NCI-H2171 (cell line): ENCODE data around the gene RNASEH2B.

Experiments
- DNase-seq: peaks from one replicate; lab custom pipeline; 2025; lab: John Stamatoyannopoulos, UW

The RNASEH2B gene

GRCh38 chr13:50940509-50940908 lies 30.9 kb downstream of the RNASEH2B start:
- DNase-seq, result no peak

DNA sequence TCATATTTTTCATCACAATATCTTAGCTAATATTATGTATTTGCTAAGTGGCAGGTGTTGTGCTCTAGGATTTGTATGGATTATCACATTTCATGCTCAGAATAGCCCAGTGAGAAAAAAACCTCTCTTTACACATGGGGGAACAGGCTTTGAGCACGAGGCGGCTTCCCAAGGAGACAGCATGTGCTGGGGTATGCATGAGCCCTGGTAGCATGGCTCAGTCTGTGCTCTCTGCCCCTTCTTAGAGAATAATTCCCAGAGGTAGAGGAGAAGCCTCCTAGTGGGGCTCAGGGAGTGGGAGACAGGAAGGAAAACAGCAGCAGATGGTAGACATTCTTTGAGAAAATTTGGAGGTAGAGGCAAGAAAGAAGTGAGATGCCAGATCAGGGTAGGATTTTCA lies 31.6 kb downstream of the RNASEH2B start:
- peak; percentile 8 for DNase-seq

GRCh38 chr13:50942630-50943311 lies 33.2 kb downstream of the RNASEH2B start:
- DNase-seq, result no peak

DNA sequence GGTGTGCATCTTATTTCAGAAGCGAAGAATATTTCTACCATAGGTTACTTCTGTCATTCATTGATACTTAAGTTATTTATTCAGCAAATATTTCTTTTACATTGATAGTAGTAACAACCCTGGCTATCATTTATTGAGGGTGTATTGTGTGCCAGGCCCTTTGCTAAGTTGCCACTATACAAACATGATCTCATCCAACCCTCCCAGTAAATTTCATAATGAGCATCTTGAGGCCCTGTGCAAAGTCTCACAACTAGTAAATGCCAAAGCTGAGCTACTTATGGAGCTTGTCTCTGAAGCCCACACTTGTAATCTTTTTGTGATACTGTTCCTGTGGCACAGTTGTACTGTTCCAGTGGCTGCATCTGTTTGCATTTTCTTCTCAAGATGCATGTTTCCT lies 36.1 kb downstream of the RNASEH2B start:
- DNase-seq, result no peak

DNA sequence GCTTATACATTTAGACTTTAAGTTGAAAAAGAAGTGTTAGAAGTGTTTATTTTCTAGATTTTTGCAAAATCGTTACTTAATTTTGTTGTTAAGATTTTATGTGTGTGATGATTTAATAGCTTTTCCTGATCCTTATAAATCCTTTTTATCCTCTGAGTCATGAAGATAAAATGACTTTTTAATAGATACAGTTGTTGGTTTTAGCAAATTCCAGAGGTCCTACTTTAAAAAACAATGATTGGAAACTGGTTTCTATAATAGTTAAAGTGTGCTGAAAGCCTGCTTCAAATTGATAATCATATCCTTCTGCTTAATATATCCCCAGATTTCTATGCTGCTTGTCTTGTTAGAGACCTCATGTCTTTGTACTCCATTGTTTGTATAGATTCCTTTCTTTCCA lies 39.0 kb downstream of the RNASEH2B start:
- no peak for DNase-seq

DNA sequence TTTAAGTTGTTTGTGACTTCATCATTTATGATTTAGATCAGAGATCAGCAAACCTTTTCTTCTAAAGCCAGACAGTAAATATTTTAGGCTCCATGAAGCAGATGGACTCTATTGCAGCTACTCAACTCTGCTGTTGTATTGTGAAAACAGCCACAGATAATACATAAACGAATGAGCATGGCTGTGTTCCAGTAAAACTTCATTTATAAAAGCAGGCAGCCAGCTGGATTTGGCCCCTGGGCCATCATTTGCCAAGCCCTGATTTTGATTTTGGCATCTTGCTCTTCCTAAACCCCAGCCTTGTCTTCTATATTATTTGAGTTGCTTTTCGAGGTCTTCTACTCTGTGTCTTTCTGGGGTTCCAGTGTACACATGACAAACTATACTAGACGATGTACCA lies 41.3 kb downstream of the RNASEH2B start:
- no peak for DNase-seq

DNA sequence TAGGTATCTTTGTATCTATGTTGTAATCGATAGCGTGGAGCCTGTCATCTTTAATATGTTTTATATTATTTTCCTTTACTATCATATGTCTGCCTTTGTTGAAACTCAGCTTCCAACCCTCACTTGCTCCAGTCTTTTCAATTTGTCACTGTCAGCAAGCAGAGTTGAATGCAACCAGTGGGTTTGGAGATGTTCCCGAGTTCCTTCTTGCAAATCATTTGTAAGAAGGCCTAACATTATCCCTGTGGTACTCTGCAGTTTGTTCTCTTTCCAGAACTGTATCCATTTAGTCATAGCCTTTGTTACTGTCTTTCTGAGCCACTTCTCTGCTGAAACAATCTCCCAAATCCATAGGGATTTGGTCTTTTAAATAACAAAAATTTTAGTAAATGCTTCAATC lies 41.8 kb downstream of the RNASEH2B start:
- no peak for DNase-seq

GRCh38 chr13:50955241-50955640 lies 45.6 kb downstream of the RNASEH2B start:
- no peak for DNase-seq

DNA sequence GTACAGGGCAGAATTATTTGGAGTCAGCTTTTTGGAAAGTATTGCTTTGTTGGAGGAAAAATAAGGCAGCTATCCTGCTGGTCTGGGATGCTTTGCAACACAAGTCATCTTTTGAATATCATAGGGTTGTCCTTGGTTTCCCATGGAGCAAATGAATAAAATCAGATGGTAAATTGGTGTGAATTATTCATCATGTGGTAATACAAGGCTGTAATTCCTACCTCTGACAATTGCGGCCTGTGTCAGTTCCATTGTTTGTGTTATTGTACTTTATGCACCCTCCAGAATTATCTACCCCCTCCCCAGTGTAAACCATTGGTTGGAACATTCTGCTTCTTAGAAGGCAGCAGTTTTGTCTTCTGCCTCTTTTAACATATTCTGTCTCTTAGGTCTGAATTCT lies 46.2 kb downstream of the RNASEH2B start:
- DNase-seq, result no peak

GRCh38 chr13:50957620-50958019 lies 48.0 kb downstream of the RNASEH2B start:
- DNase-seq, result no peak

GRCh38 chr13:50969691-50970090 lies 60.1 kb downstream of the RNASEH2B start:
- DNase-seq, result peak; percentile 66

DNA sequence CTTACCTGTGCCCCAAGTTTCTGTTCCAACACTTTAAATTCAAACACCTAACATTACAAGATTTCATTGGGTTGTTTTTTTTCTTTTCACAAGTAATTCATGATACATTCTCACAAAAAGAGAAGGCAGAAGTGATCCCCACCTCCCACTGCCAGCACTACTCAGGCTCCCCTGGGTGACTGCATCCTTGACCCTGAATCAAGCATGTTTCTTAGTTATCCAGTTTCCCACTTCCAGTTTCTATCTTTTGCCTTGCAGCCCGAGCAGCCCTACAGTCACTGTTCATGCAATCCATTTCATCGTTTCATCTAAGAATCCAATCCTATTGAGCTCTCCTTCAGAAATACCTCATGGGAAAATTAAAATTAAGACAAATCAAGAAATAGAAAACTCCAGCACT lies 61.4 kb downstream of the RNASEH2B start:
- no peak for DNase-seq

DNA sequence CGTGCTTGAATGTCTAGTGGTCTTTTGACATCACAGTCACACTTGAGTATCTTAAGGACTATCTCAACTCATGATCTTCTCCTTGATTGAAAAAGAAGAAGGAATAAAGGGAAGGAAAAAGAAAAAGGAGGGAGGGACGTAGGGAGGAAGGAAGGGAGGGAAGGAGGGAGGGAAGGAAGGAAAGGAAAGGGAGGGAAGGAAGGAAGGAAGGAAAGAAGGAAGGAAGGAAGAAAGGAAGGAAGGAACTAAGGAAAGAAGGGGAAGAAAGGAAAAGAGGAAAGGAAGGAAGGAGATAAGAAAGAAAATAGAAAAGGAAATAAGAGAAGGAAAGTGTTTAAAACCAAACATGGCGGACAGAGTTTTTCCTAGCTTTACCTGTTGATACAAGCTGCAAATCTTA lies 64.7 kb downstream of the RNASEH2B start:
- no peak for DNase-seq

GRCh38 chr13:50979187-50979586 lies 69.6 kb downstream of the RNASEH2B start:
- DNase-seq, result no peak

GRCh38 chr13:50981686-50982085 lies 72.1 kb downstream of the RNASEH2B start:
- no peak for DNase-seq

DNA sequence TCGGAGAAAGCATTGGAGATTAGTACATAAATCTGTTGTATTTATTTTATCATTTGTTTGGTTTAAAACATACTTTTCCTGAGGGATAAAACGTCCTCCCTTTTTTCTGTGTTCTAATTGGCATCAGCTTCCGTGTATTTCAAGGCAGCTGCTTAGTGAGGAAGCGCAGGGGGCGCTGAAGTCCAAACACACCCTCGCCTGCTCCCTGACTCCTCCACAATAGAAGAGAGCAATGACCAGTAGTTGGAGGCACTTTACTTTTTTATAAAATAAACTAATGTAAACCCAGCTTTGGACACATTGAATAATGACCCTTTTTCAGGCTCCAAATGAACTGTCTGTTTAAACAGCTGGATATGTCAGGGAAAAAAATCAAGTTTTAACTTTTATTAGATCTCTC lies 79.9 kb downstream of the RNASEH2B start:
- DNase-seq, result no peak

GRCh38 chr13:50990065-50990817 lies 80.7 kb downstream of the RNASEH2B start:
- no peak for DNase-seq

GRCh38 chr13:50990818-50991506 lies 81.4 kb downstream of the RNASEH2B start:
- DNase-seq, result no peak

- DNase-seq, result no peak
Measured at GRCh38 chr13:50991579-50992521, 82.3 kb downstream of the RNASEH2B start.

GRCh38 chr13:50993371-50993770 lies 83.8 kb downstream of the RNASEH2B start:
- no peak for DNase-seq

GRCh38 chr13:50993934-50994333 lies 84.3 kb downstream of the RNASEH2B start:
- peak; percentile 29 for DNase-seq

- peak; percentile 77 for DNase-seq
Measured at GRCh38 chr13:50994651-50995050, 85.1 kb downstream of the RNASEH2B start.
